Stimulated activated CD8-positive, alpha-beta memory T cell treated with anti-CD3 and anti-CD28 coated beads, Interleukin-7, amount 100 ng/mL, for 4 hours (primary cell): ENCODE measurements around the gene OPCML.

Source experiments
- DNase-seq, 2 donors: peaks; one replicate each; pipeline ENCODE4 v3.0.0-alpha.2; 2020; ENCODE audit warnings: low read depth in 2 of 2

The OPCML gene

DNA sequence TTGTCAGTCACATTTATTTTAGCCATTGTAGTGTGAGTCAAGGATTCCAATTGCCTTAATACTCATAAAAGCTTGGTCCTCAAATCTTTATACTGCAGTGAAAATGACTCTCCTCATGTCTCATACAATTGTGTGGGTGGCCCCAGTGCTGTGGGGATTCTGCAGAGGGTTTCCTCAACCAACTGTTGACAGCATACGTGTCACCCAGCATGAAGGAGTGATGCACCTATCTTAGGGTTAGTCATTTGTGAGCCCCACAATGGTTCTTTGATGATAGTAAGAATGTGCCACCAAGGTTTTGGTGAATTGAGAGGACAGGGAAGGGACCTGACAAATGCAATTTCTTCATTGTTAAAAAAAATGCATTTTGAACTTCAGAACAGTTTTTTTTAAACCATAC, 1046.2 kb downstream of the OPCML start:
- no peak for DNase-seq

DNA sequence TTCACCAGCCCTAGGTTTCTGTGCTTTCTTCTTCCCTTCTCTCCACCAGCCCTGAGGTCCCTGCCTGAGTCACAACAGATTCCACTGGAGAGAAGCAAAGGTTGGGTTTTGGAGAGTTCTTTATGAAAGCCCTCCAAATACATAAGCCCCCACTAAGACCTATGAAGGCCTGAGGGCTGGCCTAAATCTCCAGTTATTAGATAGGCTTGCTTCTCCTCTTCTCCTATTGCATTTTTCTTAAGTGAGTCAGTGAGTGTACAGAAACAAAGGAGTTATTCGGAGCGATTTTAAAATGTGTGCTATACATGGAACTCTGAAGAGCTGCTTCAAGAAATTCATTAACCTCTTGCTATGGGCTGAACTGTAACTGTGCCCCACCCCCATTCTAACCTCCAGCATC, 1057.3 kb downstream of the OPCML start:
- DNase-seq = no peak

DNA sequence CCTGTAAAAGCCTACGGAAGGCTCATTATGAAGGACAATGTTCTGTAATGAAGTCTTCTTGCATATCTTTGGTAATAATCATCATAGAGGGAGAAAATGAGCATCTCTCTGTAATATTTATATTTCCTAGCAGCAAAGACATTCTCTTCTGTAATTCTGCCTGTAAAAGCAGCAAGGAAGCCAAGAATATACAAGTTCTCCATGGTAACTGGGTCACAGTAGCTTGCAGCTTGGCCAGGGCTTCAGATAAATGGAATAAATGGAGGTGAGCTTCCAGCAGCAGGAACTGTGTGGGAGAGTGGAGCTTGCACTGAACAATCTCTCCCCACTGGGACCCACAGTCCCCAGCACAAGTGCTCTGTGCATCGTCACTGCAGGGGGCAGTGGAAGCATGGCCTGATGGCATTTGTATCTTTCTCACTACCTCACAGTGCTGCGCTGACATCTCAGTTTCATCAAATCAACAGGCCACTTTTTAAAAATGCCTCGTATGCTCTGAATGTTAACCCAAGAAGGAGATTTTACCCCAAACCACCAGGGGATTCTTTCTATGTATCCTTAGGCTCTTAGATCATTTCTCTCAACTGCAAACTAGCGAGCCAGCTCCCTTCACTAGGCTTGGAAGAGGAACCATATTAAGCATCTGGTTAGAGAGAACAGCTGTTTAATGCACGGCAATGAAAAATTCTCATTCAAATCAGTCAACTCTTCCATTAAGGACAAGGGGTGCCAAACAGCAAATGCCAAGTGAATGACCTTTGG, 1059.7 kb downstream of the OPCML start:
- no peak for DNase-seq

DNA sequence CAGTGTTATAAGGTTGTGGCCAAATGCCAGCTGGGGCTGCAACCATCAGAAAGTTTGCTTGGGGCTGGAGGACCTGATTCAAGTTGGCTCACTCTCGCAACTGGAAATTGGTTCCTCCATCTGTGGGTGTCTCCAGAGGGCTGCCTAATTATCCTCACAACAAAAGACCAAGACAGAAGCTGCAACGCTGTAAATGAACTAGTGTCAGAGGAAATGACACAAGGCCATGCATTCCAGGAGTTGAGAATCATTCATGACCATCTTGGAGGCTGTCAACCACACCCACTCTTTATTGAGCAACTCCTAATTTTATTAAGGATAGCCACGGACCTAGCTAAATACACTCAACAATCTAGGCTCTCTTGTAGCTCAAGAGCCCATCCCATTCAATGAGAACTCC, 1060.8 kb downstream of the OPCML start:
- DNase-seq = no peak

DNA sequence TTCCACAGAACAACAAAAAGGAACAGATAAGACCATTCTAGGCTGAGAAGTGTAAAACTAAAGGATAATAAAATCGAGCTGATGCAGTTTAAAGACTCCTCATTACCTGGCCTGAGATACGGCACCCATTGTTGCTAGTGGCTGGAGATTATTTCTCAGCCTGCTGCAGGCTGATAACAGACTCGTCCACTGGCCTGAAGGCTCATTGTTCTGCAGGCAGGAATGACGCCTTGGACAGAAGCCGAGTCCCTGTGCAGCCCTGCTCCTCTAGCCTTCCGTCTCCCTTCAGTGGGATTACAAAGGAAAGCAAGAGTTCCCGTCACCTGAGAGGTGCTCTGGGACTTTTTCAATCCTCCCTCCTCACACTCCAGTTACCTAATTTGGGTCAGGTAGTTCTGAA, 1065.3 kb downstream of the OPCML start:
- no peak for DNase-seq

DNA sequence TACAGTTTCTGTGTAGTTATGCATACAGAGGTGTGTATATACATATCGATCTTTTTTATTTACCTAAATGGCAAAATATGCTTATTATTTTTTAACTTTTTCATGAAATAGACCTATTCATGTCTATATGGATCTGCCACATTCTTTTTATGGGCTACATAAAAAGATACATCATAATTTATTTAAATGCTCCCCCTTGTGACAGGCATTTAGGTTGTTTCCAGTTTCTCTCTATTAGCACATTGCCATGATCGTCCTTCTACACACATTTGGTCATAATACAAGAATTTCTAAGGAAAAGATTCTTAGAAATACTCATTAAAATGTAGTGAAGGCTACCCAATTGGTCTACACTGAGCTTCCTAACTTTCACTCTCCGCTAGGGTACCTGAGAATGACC, 1067.4 kb downstream of the OPCML start:
- DNase-seq = no peak

DNA sequence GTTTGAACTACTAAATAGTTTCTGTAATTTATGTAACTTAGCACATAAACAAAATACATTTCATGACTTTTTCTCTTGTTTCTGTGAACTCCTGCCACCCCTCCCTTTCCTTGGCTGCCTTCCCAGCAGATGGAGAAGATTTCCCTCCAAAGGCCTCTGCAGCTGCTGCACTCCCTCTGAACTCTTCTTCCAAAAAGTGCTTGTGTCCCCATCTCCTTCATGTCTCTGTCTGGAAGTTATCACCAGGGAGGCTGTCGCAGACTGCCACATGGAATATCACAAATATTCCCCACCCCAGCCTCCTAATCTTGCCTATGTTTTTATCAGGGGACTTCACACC, 1068.3 kb downstream of the OPCML start:
- DNase-seq = no peak

DNA sequence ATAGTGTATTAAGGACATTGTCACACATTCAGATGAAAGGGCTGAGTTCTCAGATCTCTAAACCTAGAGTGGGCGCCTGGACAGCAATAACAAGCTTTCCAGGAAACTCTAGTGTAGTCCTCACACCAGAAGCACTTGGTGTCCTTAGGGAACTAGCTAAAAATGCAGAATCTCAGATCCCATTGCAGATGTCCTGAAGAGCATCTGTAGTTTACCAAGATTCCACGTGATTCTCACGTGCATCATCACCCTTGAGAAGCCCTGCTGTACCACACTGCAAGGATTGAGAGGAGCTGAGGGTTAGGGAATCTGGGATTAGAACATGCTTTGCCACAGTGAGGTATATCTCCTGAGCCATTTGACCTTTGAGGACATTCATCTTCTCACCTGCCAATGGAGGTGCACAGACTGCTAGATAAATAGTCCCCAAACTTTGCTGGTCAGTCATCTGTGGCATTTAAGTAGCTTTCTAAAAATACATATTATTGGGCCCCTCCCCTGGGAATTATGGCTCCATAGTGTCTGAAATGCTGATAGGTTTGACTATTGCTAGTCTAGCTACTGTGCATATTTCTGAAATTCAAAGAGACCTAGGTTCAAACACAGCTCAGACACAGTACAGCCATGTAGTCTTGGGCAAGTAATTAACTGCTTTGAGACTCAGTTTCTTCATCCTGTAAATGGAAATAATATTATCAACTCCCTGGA, 1068.9 kb downstream of the OPCML start:
- DNase-seq = no peak

DNA sequence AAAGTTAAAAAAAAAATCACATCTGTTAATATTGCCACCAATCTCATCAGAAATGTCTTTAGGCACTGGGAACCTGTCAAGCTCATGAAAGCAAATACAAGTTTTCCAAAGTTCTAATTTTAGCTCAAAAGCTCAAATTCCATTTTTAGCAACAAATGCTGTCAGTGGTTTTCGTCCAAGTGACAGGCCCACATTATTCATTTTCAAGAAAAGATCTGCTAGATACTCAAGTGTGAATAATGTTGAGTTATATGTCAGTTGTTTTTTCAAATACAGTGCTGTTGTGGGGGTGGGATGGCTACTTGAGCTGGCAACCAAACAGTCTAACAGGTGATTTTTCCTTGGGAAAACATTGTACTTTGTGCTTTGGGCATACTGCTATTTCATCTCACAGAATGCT, 1072.6 kb downstream of the OPCML start:
- DNase-seq = no peak

DNA sequence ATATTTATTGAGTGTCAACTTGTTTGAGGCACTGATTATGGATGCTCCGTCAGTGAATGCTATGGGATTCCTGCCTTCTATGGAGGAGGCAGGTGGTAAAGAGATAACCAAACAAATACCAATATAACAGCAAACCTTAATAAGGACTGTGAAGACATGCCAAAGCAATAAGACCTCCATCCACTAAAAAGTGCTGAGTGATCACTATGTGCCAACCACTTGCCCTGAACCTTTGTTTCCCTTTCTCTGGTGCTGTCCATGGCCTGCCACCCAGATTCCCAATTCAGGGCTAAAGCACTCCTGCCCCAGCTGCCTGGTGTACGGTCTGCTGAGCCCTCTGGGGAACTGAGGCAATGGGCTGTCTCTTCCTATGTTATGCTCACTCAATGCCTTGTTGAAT, 1074.9 kb downstream of the OPCML start:
- DNase-seq = no peak

DNA sequence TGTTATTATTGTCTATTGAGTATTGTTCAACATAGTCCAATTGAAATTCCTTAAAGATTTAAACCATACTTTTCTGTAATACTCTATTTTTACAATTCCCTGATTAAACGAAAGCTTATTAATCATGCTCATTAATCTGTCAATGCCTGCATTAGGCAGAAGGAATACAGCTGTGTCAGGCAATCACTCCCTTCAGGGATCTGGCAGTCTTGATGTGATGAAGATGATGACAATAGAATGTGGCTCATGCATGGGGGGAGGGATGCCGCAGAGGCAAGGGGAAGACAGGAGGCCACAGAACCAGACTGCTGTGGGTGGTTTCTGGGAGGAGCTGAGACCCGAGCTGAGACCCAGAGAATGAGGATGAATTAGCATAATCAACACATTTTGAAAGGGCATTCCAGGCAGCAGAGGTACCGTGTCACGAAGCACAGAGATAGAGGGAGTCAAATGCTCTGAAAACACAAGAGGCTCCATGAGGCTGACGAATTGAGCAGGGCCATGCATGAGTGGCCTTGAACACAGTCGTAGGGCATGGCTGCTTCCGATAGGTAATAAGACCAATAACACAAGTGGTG, 1075.5 kb downstream of the OPCML start:
- DNase-seq = no peak

DNA sequence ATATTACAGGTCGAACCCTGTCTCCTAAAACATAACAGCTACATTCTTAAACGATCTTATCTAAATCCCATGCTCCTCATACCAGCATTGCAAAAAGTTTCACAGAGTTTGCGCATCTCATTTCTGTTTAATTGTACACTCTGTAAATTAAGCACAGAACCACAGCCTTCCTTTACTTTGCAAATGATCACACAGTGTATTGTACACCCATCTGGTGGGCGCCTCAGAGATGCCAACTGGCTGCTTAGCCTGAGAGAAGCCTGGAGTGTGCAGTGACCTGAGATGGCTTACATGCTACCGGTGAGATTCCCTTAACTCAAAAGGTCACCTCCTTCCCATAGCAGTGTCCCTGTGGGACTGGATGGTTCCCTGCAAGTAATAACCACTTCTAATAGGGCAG, 1077.3 kb downstream of the OPCML start:
- no peak for DNase-seq

DNA sequence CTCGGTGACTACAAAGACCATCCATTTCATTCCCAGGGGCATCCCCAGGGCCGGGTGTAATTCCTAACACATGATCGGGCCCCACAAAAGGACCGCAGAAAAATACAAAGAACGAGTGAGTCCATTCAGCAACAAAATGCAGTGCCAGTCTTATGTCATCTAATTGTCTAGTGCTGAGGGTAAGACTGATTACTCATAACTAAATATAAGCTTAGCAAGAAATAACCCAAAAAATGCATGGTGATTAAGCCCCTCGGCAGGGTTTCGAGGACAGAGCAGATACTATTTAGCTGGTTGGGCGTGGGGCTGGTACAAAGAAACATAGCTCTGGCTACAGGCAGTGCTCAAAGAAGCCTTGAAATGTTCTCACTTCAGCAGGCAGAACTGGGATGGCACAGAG, 1078.9 kb downstream of the OPCML start:
- no peak for DNase-seq

DNA sequence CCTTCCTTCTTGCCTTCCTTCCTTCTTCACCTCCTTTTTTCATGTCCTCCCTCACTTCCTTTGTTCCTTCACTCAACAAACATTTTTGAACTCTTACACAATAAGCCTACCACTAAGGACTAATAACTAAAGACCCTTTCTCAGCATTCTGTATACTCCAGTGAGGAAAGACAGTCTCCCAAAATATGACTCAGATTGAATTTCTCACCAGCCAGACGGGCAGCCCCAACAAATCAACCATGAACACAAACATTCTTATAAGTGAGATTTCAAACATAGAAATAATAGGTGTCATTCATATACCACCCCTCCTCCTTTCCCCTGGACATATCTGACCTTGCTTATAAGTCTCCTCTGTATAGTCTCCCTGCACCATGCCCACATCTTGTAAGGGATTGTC, 1079.7 kb downstream of the OPCML start:
- no peak for DNase-seq

DNA sequence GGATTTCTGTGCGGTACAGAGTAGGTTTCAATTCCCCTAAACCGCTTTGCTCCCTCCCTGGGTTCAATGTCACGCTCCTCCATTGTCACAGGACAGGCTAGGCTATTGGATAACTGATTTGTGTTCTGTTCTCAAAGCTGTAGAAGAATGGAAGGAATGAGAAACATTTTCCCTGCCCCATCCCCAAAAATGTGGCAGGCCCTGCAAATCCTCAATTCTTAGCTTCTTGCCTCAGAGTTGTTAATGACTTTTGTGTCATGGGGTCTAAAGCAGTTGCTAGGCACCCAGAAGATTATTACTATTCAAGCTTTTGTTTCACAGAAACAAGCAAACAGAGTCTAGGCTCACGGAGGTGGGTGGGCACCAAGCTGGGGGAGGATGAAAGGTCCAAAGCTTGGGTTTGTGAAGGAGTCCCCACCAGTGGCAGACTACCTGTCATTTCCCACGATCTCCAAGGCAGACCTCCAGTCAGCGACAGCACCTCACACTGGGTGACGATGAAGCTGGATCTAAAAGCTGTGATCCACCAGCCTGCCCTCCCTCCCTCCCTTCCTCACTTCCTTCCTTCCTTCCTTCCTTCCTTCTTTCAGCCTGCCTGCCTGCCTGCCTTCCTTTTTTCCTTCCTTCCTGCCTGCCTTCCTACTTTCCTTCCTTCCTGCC, 1080.2 kb downstream of the OPCML start:
- no peak for DNase-seq

DNA sequence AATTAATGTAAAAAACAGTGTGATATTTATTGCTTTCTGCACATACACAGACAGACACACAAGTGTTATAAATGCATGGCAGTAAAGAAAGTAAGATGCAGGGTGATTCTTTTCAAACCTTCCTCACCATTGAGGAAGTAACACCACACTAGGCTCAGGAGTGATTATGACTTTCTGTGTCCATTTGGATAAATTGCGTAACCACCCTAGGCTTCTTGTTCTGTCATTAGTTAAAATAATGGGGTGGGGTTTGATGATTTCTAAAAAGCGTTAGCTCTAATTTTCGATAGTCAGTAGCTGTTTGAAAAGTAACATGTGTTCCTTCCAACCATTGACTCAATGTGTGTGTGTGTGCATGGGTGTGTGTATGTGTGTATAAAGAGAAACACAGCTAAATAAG, 1081.7 kb downstream of the OPCML start:
- DNase-seq = no peak

DNA sequence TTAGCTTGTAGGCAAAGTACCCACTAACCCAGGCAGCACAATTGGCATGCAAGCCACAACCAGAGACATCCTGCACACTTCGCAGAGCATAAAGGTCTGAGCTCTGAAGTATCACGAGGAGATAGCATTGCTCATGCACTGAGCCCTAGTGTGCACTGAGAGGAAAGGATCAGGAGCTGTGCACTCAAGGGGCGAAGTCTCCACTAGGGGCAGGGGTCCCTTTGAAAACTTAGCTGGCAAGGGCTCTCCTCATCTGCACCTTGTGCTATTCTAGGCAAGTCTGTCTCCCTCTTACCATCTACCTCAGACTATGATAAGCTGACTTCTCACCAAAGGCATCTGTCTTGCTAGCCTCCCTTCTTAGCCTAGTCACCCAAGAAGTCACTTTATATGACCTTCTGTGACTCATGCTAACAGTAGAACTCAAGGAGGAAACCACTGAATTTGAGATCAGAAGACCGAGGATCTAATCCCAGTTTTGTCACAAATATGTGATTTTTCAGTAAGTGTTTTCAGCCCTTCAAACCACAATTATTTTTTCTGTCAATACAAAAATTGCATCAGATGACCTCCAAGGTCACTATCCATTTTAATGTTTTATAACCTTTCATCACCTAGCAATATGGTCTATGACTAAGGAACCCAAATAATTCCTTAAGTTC, 1083.8 kb downstream of the OPCML start:
- DNase-seq = no peak

DNA sequence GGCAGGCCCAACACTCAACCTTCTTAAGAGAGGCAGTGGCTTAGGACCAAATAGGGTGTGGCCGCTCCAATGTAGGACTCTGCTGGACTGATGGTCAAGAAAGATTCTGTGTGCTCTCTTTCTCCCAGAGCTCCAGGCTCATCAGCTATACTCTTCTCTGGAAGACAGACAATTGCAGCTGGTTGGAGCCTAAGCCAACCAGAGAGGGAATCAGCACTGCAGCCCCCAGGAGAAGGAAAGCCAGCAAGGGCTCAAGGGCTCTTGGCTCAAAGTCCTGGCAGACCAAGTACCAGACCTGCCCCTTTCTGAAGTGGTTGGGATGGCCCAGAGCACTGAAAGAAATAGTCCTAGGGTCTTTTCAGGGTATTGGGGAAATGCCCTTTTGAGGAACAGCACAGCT, 1084.5 kb downstream of the OPCML start:
- no peak for DNase-seq

DNA sequence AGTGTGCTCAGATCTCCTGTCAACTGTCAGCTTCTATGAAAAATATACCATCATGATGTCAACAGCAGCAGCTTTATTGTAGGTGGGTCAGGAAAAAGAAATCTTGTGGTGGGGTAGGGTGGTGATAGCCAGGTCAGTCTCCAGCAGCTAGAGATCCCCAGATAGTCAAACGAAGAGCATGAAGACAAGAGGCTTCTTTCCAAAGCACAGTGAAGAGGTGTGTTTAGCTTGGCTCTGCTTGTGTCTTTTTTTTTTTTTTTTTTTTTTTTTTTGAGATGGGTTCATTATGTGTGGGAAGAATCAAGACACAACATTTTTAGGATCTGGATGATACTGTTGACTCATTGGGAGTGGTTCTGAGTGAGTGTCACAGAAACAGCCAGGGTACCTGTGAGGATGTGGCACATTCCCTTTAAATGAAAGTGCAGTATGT, 1086.4 kb downstream of the OPCML start:
- DNase-seq = no peak

DNA sequence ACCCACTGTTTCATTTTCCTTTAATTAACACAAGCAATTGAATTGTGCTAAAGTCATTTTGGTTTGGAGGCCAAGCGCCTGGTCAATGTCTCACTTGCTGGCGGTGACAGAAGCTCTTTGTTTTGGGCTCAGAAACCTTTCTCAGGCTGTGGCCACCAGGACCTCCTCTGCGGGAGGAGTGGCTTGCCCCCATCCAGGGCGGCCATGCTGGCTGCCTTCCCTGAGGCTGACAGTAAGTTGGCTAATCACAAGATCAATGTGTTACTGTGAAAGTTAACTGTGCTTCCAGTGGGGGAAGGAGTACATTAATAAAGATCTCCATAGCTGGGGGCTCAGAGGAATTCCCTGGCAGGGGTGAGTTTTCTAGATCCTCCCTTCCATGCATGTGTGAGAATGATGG, 1087.4 kb downstream of the OPCML start:
- DNase-seq = no peak

DNA sequence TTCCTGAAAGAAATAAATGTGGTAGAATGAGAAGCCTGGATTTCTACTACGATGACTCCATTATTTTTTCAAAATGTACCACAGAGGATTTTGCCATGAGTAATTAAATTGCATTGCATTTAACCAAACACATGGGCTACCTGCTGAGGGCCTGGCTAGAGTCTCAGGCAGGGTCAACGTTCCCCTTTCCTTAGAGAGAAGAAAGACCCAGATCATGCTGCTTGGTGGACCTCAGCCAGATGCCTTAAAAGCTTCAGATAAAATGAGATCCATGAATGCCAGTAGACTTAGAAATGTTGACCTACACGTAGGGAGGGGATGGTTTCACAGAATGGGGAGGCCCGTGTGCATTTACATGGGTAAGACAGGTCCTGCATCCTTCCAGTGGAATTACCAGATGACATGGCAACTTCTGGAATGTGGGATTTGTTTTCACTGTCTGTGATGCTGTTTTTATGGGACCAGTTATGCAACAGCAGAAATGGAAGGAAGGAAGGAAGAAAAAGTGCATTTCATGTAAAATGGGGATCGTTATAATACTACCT, 1092.5 kb downstream of the OPCML start:
- DNase-seq = no peak

DNA sequence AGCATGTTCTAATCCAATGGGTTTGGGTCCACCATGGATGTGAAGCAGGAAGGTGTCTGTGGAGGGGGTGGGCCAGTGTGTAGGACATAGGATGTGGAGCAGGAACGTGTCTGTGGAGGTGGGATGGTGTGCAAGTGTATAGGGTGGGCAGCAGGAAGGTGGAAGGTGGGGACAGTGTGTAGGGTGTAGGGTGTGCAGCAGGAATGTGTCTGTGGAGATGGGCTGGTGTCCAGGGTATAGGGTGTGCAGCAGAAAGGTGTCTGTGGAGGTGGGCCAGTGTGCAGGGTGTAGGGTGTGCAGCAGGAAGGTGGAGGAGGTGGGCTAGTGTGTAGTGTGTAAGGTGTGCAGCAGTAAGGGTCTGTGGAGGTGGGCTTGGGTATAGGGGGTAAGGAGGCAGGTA, 1093.9 kb downstream of the OPCML start:
- DNase-seq = no peak
